ENCODE results near the gene PCK2.

Gene PCK2

GRCh38 chr14:24141097-24141880, 47.2 kb downstream of the PCK2 start, which contains the start of gene EMC9 (continued):
- TF ChIP-seq, protein P1, sequence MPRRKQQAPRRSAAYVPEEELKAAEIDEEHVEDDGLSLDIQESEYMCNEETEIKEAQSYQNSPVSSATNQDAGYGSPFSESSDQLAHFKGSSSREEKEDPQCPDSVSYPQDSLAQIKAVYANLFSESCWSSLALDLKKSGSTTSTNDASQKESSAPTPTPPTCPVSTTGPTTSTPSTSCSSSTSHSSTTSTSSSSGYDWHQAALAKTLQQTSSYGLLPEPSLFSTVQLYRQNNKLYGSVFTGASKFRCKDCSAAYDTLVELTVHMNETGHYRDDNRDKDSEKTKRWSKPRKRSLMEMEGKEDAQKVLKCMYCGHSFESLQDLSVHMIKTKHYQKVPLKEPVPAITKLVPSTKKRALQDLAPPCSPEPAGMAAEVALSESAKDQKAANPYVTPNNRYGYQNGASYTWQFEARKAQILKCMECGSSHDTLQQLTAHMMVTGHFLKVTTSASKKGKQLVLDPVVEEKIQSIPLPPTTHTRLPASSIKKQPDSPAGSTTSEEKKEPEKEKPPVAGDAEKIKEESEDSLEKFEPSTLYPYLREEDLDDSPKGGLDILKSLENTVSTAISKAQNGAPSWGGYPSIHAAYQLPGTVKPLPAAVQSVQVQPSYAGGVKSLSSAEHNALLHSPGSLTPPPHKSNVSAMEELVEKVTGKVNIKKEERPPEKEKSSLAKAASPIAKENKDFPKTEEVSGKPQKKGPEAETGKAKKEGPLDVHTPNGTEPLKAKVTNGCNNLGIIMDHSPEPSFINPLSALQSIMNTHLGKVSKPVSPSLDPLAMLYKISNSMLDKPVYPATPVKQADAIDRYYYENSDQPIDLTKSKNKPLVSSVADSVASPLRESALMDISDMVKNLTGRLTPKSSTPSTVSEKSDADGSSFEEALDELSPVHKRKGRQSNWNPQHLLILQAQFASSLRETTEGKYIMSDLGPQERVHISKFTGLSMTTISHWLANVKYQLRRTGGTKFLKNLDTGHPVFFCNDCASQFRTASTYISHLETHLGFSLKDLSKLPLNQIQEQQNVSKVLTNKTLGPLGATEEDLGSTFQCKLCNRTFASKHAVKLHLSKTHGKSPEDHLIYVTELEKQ (tag by site-specific recombination; IDR thresholded peaks at IDR 0.05; ENCODE audit: borderline replicate concordance), result no peak; the same call in 1 of the 2 replicates
- TF ChIP-seq ZNF184 (tag by site-specific recombination; IDR thresholded peaks at IDR 0.05) (no peak), OSR2 (tag by site-specific recombination; IDR thresholded peaks at IDR 0.05) (peak; percentile 32; the same call in 1 of the 2 replicates), ZXDB (tag by site-specific recombination; IDR thresholded peaks at IDR 0.05) (peak; percentile 71), ZNF248 (tag by site-specific recombination; IDR thresholded peaks at IDR 0.05) (no peak), ZNF175 (tag by site-specific recombination; IDR thresholded peaks at IDR 0.05) (no peak), ZIC2 (tag by site-specific recombination; IDR thresholded peaks at IDR 0.05) (peak; percentile 54; the same call in 1 of the 2 replicates), ZFP41 (tag by site-specific recombination; IDR thresholded peaks at IDR 0.05; ENCODE audit: borderline replicate concordance) (no peak), ZSCAN16 (tag by site-specific recombination; IDR thresholded peaks at IDR 0.05) (no peak), ZNF571 (tag by site-specific recombination; IDR thresholded peaks at IDR 0.05) (no peak), KLF10 (tag by site-specific recombination; IDR thresholded peaks at IDR 0.05) (peak; percentile 32), ZNF157 (tag by site-specific recombination; IDR thresholded peaks at IDR 0.05) (0 out of 2 replicates have a peak, but pooled peaks have one; percentile 24), ZNF76 (tag by site-specific recombination; IDR thresholded peaks at IDR 0.05; ENCODE audit: borderline replicate concordance, low read depth) (peak; percentile 67; the same call in 1 of the 2 replicates), ZBTB7A (tag by site-specific recombination; IDR thresholded peaks at IDR 0.05; ENCODE audit: low read depth) (peak; percentile 51; the same call in 1 of the 2 replicates), ZNF426 (tag by site-specific recombination; IDR thresholded peaks at IDR 0.05) (no peak), ZNF561 (tag by site-specific recombination; IDR thresholded peaks at IDR 0.05; ENCODE audit: borderline replicate concordance) (peak; percentile 77; the same call in 1 of the 2 replicates), MZF1 (tag by site-specific recombination; IDR thresholded peaks at IDR 0.05; ENCODE audit: borderline replicate concordance) (no peak), ZNF394 (tag by site-specific recombination; IDR thresholded peaks at IDR 0.05; ENCODE audit: borderline replicate concordance) (peak; percentile 51; the same call in 1 of the 2 replicates), ZBTB44 (tag by site-specific recombination; IDR thresholded peaks at IDR 0.05) (no peak; the same call in 1 of the 2 replicates), ZNF776 (tag by site-specific recombination; IDR thresholded peaks at IDR 0.05; ENCODE audit: borderline replicate concordance) (no peak), WT1 (tag by site-specific recombination; IDR thresholded peaks at IDR 0.05) (0 out of 2 replicates have a peak, but pooled peaks have one; percentile 34)
- TF ChIP-seq, protein P2, sequence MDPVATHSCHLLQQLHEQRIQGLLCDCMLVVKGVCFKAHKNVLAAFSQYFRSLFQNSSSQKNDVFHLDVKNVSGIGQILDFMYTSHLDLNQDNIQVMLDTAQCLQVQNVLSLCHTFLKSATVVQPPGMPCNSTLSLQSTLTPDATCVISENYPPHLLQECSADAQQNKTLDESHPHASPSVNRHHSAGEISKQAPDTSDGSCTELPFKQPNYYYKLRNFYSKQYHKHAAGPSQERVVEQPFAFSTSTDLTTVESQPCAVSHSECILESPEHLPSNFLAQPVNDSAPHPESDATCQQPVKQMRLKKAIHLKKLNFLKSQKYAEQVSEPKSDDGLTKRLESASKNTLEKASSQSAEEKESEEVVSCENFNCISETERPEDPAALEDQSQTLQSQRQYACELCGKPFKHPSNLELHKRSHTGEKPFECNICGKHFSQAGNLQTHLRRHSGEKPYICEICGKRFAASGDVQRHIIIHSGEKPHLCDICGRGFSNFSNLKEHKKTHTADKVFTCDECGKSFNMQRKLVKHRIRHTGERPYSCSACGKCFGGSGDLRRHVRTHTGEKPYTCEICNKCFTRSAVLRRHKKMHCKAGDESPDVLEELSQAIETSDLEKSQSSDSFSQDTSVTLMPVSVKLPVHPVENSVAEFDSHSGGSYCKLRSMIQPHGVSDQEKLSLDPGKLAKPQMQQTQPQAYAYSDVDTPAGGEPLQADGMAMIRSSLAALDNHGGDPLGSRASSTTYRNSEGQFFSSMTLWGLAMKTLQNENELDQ (tag by site-specific recombination; IDR thresholded peaks at IDR 0.05; ENCODE audit: low read depth), result no peak
- TF ChIP-seq, protein P3, sequence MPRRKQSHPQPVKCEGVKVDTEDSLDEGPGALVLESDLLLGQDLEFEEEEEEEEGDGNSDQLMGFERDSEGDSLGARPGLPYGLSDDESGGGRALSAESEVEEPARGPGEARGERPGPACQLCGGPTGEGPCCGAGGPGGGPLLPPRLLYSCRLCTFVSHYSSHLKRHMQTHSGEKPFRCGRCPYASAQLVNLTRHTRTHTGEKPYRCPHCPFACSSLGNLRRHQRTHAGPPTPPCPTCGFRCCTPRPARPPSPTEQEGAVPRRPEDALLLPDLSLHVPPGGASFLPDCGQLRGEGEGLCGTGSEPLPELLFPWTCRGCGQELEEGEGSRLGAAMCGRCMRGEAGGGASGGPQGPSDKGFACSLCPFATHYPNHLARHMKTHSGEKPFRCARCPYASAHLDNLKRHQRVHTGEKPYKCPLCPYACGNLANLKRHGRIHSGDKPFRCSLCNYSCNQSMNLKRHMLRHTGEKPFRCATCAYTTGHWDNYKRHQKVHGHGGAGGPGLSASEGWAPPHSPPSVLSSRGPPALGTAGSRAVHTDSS (tag by site-specific recombination; IDR thresholded peaks at IDR 0.05), result no peak
- TF ChIP-seq, protein P4, sequence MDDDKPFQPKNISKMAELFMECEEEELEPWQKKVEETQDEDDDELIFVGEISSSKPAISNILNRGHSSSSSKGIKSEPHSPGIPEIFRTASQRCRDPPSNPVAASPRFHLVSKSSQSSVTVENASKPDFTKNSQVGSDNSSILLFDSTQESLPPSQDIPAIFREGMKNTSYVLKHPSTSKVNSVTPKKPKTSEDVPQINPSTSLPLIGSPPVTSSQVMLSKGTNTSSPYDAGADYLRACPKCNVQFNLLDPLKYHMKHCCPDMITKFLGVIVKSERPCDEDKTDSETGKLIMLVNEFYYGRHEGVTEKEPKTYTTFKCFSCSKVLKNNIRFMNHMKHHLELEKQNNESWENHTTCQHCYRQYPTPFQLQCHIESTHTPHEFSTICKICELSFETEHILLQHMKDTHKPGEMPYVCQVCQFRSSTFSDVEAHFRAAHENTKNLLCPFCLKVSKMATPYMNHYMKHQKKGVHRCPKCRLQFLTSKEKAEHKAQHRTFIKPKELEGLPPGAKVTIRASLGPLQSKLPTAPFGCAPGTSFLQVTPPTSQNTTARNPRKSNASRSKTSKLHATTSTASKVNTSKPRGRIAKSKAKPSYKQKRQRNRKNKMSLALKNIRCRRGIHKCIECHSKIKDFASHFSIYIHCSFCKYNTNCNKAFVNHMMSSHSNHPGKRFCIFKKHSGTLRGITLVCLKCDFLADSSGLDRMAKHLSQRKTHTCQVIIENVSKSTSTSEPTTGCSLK (tag by site-specific recombination; IDR thresholded peaks at IDR 0.05), result no peak
- TF ChIP-seq, protein P5, sequence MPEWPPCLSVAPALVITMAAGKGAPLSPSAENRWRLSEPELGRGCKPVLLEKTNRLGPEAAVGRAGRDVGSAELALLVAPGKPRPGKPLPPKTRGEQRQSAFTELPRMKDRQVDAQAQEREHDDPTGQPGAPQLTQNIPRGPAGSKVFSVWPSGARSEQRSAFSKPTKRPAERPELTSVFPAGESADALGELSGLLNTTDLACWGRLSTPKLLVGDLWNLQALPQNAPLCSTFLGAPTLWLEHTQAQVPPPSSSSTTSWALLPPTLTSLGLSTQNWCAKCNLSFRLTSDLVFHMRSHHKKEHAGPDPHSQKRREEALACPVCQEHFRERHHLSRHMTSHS (tag by site-specific recombination; IDR thresholded peaks at IDR 0.05), result no peak

All from HEK293 (cell line).